Chondrocyte (in vitro differentiated cells): ENCODE results near the gene TPRG1L. TPM values are rescaled to one million over a fixed set of nuclear protein-coding genes. Genes with fewer than 3 reads are reported as not detected.

Source experiments
- DNase-seq: peaks from one replicate; pipeline ENCODE4 v3.0.0; 2021; ENCODE audit warnings: mixed read lengths, low spot score
- H3K27ac Mint-ChIP-seq: one replicate; pipeline ENCODE4 v1.8.0; 2021; ENCODE audit warnings: mild to moderate bottlenecking, moderate library complexity, mixed read lengths; ENCODE audit not compliant: unreplicated experiment
- H3K27me3 Mint-ChIP-seq: 2 replicates; pipeline ENCODE4 v1.8.0; 2021; ENCODE audit warnings: low read depth, mixed read lengths
- H3K36me3 Mint-ChIP-seq: 2 replicates; pipeline ENCODE4 v1.8.0; 2021; ENCODE audit warnings: low read depth, mixed read lengths
- H3K4me1 Mint-ChIP-seq: 2 replicates; pipeline ENCODE4 v1.8.0; 2021; ENCODE audit warnings: low read depth, mild to moderate bottlenecking, mixed read lengths
- H3K4me3 Mint-ChIP-seq: one replicate; pipeline ENCODE4 v1.8.0; 2021; ENCODE audit warnings: mild to moderate bottlenecking, moderate library complexity, mixed read lengths; ENCODE audit not compliant: unreplicated experiment
- H3K9me3 Mint-ChIP-seq: 2 replicates; pipeline ENCODE4 v1.8.0; 2021; ENCODE audit warnings: low read depth, mixed read lengths
- CTCF ChIP-seq: fragments of 200-600 bp; sonication (generic); IDR thresholded peaks from 2 replicates; pipeline ENCODE4 v1.5.0; 2021; ENCODE audit warnings: antibody characterized with exemption, mild to moderate bottlenecking, moderate library complexity
- total RNA-seq: library from RNA; stranded (reverse); gene quantifications from 3 replicates; pipeline ENCODE4 v1.2.1, GENCODE V29; 2021

The TPRG1L gene
- total RNA-seq, 1 donor from 2014 or later = 53.7 TPM

GRCh38 chr1:3663999-3664699 is 39.3 kb downstream of the TPRG1L start:
- Mint-ChIP-seq H3K27ac (no peak overlapping the region), H3K27me3 (peaks cover 2% of the 10 kb centered on the region), H3K36me3 (peaks cover 1% of the 10 kb centered on the region), H3K9me3 (no peaks in the 10 kb centered on the region), H3K4me1 (no peaks in the 10 kb centered on the region), H3K4me3 (no peak overlapping the region)
- peak; percentile 86 for DNase-seq
- TF ChIP-seq CTCF = no peak

GRCh38 chr1:3664700-3665375 is 40.0 kb downstream of the TPRG1L start:
- Mint-ChIP-seq H3K27ac (no peak overlapping the region), H3K4me3 (no peak overlapping the region), H3K36me3 (no peaks in the 10 kb centered on the region), H3K4me1 (no peaks in the 10 kb centered on the region), H3K27me3 (no peaks in the 10 kb centered on the region), H3K9me3 (no peaks in the 10 kb centered on the region)
- no peak for TF ChIP-seq CTCF
- no peak for DNase-seq

DNA sequence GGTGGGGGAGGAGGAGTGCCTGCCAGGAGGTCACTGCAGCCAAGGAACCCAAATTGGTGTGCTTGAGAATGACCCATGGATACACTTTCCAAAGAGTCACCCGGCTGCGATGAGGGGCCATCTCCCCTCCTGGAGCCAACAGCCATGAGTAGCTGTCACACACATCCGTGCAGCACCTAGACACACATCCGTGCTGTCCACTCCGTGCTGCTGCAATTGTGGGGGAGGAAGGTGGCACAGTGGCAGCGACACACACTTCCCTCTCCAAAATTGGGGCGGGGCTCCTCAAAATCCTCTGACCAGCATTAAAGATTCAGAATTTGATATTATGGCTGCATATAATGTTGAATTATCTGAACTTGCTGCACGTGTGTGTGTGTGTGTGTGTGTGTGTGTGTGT is 43.3 kb downstream of the TPRG1L start:
- Mint-ChIP-seq H3K36me3 (no peaks in the 10 kb centered on the region), H3K27ac (no peak overlapping the region), H3K4me3 (no peak overlapping the region), H3K4me1 (peaks cover 9% of the 10 kb centered on the region), H3K27me3 (no peaks in the 10 kb centered on the region), H3K9me3 (no peaks in the 10 kb centered on the region)
- TF ChIP-seq CTCF = no peak
- peak; percentile 52 for DNase-seq

DNA sequence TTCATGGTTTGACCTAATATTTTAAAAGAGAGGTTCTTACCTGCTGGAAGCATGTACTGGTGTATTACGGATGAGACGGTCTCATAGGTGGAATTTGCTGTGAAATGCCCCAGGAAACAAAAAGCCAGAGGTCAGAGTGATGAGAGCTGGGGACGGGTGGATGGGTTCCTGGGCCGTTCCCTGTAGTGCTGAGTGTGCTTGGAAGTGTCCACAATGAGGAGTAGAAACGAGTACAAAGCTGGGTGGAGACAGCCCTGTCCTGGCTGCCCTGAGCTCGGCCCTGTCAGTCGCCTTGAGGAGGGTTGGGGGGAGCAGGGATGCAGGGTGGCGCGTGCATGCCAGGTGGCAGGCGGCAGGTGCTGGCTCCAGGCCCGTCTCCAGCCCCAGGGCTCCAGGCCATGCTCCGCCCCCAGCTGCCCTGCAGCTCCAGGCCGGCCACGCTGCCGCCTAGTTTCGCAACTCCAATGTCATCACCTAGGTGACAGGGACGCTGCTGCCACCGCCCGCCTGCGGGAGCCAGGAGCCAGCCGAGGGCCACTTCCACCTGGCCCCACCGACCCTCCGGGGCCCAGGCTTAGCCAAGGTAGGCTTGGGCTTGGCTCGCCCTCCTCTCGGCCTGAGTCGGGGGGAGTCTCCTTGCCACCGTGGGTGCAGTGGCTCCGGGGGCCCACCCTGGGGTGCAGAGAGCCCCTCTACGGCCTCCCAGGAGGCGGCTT is 43.9 kb downstream of the TPRG1L start:
- Mint-ChIP-seq H3K4me1 (peaks cover 9% of the 10 kb centered on the region), H3K36me3 (no peaks in the 10 kb centered on the region), H3K27ac (no peak overlapping the region), H3K27me3 (no peaks in the 10 kb centered on the region), H3K9me3 (no peaks in the 10 kb centered on the region), H3K4me3 (no peak overlapping the region)
- DNase-seq = peak; percentile 86
- no peak for TF ChIP-seq CTCF

DNA sequence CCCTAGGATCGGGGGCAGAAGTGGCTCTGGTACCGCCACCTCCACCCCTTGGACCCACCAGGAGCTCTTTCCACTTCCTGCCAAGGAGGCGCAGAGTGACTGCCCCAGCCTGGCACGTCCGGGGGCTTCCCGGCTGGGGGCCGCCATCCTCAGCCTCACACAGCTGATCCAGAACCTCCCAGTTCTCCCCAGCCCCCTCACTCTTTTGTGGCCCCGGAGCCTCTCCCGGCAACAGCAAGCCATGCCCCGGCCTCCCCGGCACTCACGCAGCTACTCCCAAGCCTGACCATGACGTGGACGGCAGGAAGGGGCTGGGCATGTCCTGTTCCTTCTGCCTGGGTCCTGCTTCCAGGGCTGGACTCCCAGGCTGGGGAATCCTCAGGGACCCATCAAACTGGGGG is 44.6 kb downstream of the TPRG1L start:
- peak; percentile 87 for DNase-seq
- no peaks in the 10 kb centered on the region for H3K9me3 Mint-ChIP-seq
- H3K27ac Mint-ChIP-seq = no peak overlapping the region
- H3K4me3 Mint-ChIP-seq = no peak overlapping the region
- no peaks in the 10 kb centered on the region for H3K27me3 Mint-ChIP-seq
- H3K36me3 Mint-ChIP-seq = no peaks in the 10 kb centered on the region
- no peak for TF ChIP-seq CTCF
- H3K4me1 Mint-ChIP-seq = peaks cover 9% of the 10 kb centered on the region
